A172 (cell line): ENCODE data around the gene CLECL1. TPM values are rescaled to one million over a fixed set of nuclear protein-coding genes. Genes with fewer than 3 reads are reported as not detected.
A peak's percentile ranks its signal among the peaks of the same experiment; 100 is the strongest.
"Not testable (repeated sequence)": the region's sequence is repeated elsewhere in the genome, so short reads cannot be mapped to it uniquely, and the experiment has no call there.

ENCODE experiments used
- DNase-seq: peaks from one replicate; pipeline ENCODE4 v3.0.0-alpha.2; 2015; ENCODE audit warnings: low spot score
- total RNA-seq: library from RNA; depleted of rRNA; stranded (reverse); fragments of >200 nt; shearing (Covaris generic); gene quantifications from 2 replicates; pipeline ENCODE4 v1.2.3, GENCODE V29; 2014

The CLECL1 gene
- total RNA-seq, 1 experiment from 2014 or later: not detected

DNA sequence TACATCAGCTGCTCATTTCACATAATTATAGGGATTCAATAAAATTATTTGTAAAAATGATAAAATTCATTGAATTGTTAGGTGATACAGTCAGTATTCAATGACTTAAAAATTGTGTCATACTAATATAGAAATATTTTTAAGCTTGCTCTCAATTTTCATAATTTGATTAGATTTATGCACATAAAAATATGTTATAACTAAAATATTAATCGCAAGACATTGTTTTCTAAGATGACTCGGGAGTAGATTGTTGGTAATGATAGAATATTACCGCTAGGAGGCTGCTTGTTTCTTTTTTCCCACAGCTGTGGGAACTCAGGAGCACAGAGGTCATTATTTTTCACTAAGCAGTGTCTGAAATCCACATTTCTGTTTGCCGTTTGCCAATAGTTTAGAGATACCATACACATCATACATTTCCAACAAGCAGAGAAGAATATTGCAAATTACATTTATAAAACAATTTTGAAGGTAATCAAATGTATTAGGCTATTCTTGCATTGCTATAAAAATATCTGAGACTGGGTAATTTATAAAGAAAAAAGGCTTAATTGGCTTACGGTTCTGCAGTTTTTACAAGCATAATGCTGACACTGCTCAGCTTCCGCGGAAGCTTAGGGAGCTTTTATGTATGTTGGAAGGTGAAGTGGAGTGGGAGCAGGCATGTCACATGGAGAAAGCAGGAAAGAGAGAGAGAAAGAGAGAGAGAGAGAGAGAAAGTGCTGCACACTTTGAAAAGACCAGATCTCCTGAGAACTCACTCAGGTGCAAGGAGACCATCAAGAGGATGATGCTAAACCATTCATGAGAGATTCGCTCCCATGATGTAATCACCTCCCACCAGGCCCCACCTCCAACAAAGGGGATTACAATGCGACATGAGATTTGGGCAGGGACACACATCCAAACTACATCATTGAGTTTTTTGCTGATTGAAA, 18.6 kb upstream of the CLECL1 start:
- DNase-seq: peak; percentile 17

DNA sequence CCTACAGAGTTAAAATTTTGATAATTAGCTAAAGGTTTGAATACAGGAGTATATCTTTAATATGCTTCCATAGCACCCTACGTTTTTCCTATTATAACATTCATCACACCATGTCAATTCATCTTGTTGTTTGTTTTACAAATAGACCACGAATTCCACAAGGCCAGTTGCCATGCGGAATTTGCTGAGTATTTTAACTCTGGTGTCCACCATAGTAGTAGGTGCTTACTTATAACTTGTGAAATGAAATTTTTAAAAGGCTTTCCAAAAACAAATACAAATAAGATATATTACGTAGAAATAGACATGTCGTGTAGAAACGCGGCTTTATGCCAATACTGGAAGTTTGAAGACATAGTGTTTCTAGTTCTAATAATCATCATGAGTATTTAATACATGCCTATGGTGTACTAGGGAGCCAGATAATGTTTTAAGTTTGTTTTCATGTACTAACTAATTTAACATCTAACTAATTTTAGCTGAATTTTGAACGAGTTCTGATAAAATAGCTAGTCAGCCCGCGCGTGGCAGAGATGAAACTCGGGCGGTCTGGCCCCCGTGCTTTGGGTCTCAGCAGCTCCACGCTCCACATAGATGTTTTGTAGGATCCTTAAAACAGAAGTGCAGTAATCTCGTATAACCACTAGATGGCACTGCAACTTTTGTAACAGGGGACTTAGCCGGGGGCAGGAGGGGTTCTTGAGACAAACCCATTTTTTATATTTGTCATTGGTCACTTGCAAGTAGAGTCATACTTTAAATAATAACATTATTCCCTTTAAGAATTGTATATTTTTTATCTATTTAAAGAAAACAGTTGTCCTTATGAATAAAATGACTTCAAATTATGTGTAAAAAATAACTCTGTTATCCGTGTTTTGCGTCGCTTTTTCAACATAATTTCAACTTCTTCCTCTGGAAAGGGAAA, 17.6 kb upstream of the CLECL1 start:
- peak; percentile 34 for DNase-seq

DNA sequence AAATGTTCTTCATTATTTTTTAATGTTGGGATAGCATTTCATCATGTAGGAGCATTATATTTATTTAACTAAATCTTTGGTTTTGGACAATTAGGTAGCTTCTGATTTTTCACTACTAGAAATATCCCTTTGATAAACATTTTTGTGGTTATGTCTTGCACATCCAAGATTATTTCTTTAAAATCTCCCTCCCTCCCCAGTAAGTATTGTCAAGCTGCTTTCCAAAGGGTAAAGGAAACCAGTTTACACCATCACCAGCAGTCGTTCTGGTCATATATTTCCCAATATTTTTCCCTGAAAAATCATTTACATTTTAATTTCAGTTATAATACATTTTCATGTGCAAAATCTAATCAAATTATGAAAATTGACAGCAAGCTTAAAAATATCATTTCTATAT, 16.7 kb upstream of the CLECL1 start:
- DNase-seq: no peak

DNA sequence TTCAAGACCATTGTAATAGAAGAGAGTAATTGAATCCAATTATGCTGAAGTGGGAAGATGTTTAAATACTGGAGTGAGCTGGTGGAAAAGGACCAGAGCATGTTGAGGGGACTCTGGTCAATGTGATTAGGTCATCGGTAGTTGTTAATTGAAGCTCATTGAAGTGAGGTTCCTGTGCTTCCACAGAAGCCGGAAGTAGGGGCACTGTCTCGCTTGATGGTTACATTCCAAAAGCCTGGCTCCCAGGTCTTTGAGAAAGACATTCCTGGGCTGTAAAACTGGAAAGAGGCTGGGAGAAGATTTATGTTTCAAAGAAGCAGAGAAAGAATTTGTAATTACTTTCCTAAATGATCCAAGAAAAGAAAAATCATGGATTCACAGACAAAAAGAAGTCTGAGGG, 12.3 kb upstream of the CLECL1 start:
- no peak for DNase-seq

DNA sequence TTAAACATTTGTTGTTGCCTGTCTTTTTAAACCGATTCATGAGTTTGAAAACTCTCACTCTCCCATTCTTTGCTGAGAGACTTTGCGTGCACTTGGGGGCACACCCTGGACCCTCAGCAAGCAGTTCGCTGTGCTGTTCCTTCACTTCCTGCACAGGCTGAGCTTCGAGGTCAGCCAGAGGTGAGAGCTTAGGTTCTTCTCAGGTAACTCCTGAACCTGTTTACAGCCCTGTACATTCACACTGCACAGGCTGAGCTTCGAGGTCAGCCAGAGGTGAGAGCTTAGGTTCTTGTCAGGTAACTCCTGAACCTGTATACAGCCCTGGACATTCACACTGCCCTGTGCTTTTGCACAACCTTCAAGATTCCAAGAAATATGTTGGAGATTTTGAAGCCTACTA, 9.8 kb upstream of the CLECL1 start:
- no peak for DNase-seq

DNA sequence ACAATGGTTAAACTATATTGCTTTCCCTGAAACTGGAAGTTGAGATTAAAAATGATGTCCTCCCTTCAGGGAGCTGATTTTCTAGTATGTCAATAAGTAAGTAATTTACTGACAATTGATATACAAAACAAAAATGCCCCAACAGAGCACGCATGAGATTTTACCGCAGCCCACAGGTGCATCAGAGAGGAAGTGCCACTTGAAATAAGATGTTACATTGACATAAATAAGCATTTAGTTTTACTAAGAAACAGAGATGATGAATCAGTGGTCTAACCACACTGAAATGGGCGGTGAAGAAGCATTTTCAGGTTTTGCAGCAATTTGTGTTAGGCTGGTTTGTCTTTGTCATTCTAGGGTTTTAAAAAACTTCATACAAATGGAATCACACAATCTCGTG, 8.8 kb upstream of the CLECL1 start:
- no peak for DNase-seq

- no peak for DNase-seq
Measured at GRCh38 chr12:9740106-9740750, 7.3 kb upstream of the CLECL1 start.

DNA sequence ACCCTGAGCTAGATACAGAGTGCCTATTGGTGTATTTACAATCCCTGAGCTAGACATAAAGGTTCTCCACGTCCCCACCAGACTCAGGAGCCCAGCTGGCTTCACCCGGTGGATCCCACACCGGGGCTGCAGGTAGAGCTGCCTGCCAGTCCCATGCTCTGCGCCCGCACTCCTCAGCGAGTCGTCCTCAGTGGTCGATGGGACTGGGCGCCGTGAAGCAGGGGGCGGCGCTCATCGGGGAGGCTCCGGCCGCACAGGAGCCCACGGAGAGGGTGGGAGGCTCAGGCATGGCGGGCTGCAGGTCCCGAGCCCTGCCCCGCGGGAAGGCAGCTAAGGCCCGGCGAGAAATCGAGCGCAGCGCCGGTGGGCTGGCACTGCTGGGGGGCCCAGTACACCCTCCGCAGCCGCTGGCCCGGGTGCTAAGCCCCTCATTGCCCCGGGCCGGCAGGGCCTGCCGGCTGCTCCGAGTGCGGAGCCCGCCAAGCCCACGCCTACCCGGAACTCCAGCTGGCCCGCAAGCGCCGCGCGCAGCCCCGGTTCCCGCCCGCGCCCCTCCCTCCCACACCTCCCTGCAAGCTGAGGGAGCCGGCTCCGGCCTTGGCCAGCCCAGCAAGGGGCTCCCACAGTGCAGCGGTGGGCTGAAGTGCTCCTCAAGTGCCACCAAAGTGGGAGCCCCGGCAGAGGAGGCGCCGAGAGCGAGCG, 6.7 kb upstream of the CLECL1 start:
- not testable (repeated sequence) for DNase-seq

DNA sequence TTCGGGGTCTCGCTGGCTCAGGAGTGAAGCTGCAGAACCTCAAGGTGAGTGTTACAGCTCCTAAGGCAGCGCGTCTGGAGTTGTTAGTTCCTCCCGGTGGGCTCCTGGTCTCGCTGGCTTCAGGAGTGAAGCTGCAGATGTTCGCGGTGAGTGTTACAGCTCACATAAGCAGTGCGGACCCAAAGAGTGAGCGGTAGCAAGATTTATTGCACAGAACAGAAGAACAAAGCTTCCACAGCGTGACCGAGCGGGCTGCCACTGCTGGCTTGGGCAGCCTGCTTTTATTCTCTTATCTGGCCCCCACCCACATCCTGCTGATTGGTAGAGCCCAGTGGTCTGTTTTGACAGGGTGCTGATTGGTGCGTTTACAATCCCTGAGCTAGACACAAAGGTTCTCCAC, 6.0 kb upstream of the CLECL1 start:
- not testable (repeated sequence) for DNase-seq

DNA sequence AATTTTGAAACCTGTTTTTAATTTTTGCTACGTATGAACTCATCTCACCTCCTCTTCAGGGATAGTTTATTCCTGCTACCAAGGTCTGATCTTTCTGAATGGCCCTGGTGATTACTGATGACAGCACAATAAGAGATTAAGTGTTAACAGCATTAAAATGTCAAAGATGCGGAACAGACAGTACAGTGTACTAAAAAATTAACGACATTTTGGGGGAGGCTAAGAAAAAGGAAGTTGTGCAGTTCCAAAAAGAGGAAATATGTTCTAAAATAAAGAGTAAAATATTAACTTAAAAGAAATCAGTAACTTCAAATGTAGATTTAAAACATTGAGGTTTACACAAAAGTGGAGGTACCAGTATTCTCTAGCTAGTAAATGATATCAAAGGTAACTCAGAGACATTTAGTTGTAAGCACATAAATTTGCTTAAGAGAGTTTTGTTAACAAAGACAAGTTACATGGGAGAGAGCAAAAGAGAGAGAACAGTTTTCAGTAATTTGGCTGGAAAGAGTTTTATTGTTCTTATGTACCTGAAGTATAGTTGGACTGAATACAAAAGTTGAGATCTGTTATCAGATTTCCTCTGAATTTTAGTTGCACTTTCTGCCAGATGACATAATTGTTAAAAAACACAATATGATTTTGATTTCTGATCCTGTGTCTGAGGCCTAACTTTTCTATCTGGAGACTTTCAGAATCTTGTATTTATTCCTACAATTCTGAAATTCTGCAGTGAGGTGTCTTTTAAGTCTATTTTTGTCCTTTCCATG, 4.2 kb upstream of the CLECL1 start:
- no peak for DNase-seq

DNA sequence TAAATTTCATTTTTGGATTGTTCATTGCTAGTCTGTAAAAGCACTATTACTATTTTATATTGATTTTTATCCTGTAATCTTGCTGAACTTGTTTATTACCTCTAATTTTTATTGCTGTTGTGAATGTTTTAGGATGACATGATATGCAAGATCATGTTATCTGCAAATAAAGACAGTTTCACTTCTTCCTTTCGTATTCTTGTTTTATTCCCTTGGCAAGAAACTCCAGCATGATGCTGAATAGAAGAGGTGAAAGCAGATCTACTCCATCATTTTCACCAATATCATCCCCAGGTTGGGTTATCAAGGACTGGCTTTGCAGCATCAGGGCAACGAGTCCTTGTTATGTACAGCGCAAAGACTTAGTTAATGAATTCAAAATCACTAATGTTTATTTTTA, 2.7 kb upstream of the CLECL1 start:
- no peak for DNase-seq

DNA sequence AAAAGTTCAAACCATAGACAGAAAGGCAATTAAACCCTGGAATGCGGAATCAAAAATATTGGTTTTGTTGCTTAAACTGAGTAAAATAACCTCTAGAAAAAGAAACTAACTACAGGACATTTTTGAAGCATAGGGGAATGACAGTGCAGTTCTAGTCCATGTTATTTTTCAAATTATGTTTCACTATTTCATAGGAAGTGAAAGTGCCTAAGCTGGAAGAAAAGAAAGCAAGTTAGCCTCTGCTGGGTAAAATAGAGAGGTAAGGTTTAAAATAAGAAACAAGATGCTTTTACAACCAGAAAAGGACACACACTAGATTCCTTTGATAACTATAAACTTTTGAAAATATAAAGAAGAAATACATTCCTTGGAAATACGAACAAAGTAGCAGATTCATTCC, 1.1 kb downstream of the CLECL1 start:
- no peak for DNase-seq

DNA sequence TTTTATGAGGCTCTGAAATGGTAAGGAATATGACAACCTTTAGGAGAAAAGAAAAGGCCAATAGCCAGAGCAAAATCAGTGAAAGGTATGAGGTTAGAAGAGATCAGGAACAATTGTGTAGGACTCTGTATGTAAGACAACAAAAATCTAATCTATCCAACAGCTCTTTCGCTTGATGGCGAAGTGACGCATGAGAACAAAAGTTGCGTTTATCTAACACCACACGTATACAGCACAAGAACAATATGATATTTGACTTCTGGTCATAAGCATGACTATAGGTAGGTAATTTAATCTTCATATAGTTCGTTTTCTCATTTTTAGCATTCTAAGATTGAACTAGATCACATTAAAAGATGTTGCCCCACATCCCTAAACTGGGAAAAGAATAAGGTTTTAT, 1.5 kb downstream of the CLECL1 start:
- no peak for DNase-seq

DNA sequence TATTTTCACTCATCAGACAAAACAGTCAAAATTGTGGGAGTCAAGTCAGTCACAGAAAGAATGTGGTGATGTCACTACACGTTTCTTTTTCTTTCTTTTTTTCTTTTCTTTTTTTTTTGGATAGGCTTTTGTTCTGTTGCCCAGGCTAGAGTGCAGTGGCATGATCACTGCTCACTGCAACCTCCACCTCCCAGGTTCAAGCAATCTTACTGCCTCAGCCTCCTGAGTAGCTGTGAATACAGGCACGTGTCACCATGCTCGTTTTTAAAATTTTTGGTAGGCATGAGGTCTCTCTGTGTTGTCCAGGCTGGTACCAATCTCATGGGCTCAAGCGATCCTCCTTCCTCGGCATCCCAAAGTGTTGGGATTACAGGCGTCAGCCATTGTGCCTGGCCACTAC, 2.3 kb downstream of the CLECL1 start:
- no peak for DNase-seq

GRCh38 chr12:9730011-9730410, 2.9 kb downstream of the CLECL1 start:
- DNase-seq: no peak

- DNase-seq: no peak
Measured at GRCh38 chr12:9729082-9729481, 3.8 kb downstream of the CLECL1 start.

DNA sequence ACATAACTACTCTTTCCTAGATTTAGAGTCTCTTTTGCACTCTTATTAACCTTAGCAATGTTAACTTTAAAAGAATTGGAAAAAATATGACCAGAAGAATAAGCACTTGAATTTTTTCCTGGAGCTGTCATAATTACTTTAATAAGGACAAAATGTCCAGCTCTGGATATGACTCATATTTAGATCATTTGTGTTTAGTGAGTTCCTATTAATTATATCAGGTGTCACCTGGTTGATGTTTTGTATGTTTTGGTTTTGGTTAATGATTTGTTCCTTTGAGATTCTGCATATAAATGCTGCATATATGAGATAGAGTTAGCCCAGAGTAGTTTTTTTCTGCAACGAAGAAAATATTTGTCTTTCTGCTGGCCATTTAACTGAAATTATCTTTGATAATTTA, 5.1 kb downstream of the CLECL1 start:
- DNase-seq: no peak

GRCh38 chr12:9725213-9725870, 7.6 kb downstream of the CLECL1 start:
- DNase-seq: no peak

DNA sequence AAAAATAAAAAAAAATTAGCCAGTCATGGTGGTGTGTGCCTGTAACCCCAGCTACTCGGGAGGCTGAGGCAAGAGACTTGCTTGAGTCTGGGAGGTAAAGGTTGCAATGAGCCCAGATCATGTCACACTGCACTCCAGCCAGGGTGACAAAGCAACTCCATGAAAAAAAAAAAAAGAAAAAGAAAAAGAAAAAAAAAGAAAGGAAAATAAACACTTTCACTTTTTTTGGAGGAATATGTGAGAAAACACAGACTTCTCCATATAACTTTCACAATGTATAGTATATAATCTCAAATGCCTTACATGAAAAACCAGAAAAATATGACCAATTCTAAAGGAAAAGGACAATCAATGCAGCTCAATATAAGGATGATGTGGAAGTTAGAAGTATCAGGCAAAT, 8.9 kb downstream of the CLECL1 start:
- no peak for DNase-seq

DNA sequence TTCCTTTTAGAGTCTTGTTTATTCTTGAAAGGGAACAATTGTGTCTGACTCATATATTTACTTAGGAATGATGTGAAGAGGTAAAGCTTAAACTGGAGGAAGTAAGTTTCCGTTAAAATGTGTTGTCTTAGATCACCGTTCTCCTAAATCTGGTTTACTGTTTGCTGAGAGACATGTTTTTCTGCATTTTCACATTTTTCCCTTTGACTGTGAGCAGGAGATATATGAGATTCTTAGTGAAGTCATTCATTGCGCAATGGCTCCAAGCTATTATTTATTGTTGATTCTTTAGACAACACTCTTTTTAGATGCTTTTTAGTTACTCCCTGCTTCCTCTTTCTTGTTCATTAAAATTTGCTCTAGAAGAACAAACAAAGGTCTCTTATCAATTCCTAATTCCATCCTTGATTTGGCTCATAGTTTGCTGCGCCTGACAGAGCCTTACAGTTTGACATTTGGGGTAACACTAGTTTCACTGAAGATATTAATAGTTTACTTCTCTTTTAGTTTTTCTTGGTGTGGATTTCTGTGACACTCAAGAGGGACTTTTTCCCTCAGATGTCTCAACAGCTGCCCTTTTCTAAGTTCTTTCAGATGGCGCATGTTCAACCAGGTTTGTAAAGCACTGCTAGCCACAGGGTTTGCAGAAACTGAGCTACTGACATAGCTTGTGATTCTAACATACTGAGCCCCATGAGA, 11.4 kb downstream of the CLECL1 start:
- peak; percentile 24 for DNase-seq
